NCI-H2107 treated with DMSO at 0.1 percent for 48 hours (cell line): ENCODE data around the gene LPP.

Source experiments
- DNase-seq: peaks from one replicate; lab custom pipeline; 2025; ENCODE audit not compliant: unreplicated experiment; lab: John Stamatoyannopoulos, UW

Gene LPP

GRCh38 chr3:188194332-188194731 is 40.4 kb downstream of the LPP start:
- no peak for DNase-seq

GRCh38 chr3:188196232-188196990 is 42.5 kb downstream of the LPP start:
- DNase-seq, result no peak

- DNase-seq, result no peak
These were observed 43.5 kb downstream of the LPP start for GRCh38 chr3:188197388-188197847.

DNA sequence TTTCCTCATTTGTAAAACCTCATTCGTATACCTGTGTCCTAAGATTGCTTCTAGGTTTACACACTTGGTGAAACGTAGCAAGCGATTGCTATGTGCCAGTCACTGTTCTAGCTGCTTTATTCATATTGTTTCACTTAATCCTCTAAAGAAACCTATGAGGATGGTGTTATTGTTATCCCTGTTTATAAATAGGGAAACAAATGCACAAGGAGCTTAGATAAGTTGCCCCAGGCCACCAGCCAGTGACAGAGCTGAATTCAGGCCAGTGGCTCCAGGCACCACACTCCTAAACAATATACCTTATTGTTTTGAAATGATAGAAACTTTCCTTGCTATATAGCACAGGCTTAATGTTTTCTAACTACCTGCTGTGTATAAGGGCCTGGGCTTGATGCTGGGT is 44.0 kb downstream of the LPP start:
- no peak for DNase-seq

GRCh38 chr3:188198760-188199327 is 44.9 kb downstream of the LPP start:
- DNase-seq, result no peak

GRCh38 chr3:188199386-188199785 is 45.4 kb downstream of the LPP start:
- no peak for DNase-seq

DNA sequence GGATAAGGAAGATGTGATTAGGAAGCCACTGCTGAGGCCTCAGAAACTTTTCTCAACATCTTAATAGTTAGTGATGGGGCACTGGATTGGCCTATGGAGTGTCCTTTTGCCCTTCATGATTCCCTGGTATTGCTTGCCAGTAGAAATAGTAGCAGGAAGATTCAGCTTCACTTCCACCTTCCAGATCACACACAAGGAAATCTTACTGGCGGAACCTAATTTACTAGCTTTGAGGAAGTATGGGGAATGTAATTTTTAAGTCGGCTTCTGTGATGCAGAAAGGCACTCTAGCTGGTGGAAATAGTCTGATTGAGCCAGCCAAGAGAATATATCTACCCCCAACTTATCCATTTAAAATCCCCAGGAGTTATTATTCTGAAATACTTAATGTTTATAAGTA is 46.5 kb downstream of the LPP start:
- no peak for DNase-seq

- no peak for DNase-seq
These were observed 48.6 kb downstream of the LPP start for GRCh38 chr3:188202358-188203138.

DNA sequence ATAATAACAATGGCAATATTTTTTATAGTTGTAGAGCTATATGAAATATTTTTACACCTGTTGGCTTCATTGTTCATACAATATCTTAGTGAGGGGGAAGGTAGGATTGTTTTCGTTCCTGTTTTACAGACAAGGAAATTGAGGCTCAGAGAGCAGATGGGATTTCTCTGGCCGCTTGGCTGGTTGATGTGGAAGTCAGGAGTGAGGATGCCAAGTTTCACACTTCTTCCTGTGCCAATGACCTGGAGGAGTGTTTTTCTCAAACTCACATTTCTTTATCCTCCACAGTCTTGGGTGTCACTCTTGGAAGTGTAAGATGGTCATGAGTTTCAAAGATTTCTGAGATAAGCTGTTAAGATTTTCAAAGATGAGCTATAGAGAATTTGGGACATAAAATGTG is 50.6 kb downstream of the LPP start:
- no peak for DNase-seq

DNA sequence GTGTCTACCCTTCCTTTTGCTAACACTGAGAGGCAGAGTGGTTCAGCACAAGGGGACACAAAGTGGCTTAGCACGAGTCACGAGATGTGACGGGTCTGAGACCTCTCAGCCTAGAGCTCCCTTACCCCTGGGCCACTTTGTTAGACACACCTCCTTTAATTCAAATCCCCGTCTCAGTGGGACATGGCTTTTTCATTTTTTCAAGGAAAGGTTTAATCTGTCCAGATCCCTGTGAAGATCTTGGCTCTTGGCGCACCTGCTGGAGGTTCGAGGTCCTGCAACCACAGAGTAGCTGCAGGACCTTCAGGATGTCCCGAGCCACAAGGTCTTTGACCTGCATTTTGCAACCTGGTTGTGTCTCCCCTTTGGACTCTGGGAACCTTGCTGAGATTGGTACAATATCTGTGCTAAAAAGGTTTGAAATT is 52.0 kb downstream of the LPP start:
- DNase-seq, result no peak

- no peak for DNase-seq
These were observed 52.8 kb downstream of the LPP start for GRCh38 chr3:188206787-188207186.

DNA sequence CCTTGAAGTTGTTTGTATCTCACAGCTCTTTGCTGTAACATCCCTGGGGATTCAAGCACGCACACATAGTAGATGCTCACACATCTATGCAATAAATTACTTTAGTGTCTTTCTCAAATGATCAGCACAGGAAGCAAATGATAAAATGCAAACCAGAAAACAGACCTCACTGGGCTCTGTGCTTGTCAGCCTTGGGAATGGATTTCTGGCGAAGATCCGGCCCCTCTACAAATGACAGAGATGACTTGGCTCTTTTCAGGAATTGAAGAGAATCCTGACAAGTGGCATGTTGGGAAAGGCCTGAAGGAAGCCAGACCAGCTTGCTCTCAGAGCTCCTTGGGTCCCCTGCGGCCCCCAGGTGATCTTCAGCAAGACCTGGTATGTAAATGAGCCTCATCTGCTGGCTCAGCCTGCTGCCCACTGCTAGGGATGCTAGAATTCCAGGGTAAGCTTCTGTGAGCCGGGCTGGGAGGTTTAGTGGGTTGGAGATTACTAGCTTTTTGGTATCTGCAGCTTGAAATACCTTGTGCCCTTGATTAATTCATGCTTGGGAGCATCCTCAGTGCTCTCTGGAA is 54.1 kb downstream of the LPP start:
- DNase-seq, result no peak

- no peak for DNase-seq
These were observed 54.6 kb downstream of the LPP start for GRCh38 chr3:188208516-188208981.

DNA sequence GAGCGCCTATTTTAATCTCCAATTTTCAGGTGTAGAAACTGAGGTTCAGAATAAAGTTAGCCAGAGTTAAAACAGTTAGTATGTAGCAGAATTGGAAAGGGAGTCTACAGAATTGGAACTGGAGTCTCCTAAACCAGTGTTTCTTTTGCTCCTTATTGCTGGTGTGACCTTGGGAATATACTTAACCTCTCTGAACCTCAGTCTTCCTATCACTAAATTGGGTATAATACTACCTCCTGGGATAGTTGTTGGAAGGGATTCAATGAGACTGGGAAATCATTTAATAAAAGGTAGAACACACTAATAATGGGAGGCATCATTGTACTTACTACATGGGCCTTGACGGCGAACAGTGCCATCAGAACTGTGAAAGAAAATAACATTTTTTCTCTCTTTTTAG is 55.1 kb downstream of the LPP start:
- no peak for DNase-seq

- DNase-seq, result no peak
These were observed 55.8 kb downstream of the LPP start for GRCh38 chr3:188209740-188210139.

- DNase-seq, result no peak
These were observed 57.5 kb downstream of the LPP start for GRCh38 chr3:188211476-188211875.

DNA sequence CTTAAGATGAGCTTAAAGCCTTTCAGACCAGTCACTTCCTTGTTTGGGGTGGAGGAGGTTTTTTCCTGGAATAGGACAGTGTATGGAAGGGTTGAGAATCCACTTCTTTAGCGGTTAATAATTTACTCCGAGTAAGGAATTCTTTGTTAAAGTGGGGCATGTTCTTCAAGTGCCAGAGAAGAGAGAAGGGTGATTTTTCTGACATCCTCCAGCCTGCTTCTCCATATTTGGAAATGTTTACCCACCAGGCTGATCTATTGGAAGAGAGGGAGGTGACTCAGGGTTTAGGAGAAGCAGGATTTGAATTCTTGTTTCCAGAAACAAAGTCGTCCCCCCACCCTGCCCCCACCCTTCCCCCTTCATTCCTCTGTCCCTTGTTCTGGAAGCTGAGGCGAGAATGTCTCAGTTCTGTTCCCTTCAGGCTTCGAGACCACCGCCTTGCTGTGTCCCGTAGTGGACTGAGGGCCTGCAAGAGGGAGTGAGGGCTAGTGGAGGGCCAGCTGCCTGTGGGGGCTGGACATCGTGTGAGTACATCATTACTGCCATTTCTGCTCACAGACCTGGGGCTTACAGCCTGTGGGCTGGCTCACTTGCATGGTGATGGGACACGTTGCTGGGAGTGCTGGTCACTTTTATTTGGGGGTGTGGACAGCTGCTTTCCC is 58.5 kb downstream of the LPP start:
- DNase-seq, result no peak

- no peak for DNase-seq
These were observed 60.5 kb downstream of the LPP start for GRCh38 chr3:188214442-188214841.

- no peak for DNase-seq
These were observed 61.2 kb downstream of the LPP start for GRCh38 chr3:188215129-188215528.

DNA sequence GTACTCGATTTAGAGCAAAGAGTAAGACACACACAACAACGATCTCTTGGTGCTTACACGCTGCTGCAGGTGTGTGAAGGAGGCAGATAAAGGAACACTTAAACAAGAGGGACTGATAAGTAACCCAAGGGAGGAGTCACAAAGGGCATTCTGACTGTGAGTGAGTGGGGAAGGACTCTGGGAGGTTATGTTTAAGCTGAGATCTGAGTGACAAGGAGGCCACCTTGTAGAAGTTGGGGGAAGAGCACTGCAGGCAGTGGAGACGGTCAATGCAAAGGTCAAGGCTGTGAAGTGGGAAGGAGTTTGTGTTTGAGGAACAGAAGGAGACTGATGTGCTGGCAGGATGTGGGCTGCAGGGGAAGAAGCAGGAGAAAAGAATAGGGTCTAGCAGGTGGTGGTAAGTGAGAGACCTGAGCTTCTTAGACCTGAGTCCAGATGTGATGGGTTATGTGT is 63.1 kb downstream of the LPP start:
- no peak for DNase-seq

DNA sequence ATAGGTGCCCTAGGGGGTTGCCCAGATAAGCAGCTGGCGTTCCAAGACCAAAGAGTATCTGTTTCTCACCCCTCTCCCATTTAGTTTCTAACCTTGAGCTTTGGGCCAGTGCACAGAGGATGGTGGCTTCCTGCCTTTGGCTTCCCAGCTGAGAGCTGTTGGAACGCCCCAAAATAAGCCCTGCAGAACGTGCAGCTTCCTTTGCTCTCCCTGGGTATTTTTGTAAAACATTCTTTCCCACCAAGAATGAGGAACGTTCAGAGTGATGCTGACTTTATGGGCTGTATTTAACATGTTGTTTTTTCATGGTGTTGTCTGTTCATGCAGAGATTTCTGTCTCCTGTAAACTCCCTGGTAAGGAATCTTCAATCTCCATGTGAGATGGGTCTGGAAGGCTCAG is 63.8 kb downstream of the LPP start:
- DNase-seq, result no peak
